K562 (cell line): ENCODE measurements around the gene IFITM2. TPM values are rescaled to one million over a fixed set of nuclear protein-coding genes. Genes with fewer than 3 reads are reported as not detected.

Source experiments
- DIDO1 ChIP-seq: fragments of 450-650 bp; IDR thresholded peaks from 2 replicates; pipeline ENCODE4 v1.6.1; 2016; ENCODE audit warnings: low read depth, missing biosample characterization, missing genetic modification characterization
- E2F1 ChIP-seq: sonication (generic); formaldehyde crosslinking; IDR thresholded peaks from 2 replicates; pipeline ENCODE4 v1.8.1; 2023; ENCODE audit warnings: mild to moderate bottlenecking, missing genetic modification reagents, moderate library complexity
- E2F4 ChIP-seq: sonication (generic); formaldehyde crosslinking; IDR thresholded peaks from 2 replicates; pipeline ENCODE4 v1.8.0; 2022; ENCODE audit warnings: mild to moderate bottlenecking, low read depth, missing genetic modification reagents
- HDGF ChIP-seq: fragments of 450-650 bp; IDR thresholded peaks from 2 replicates; pipeline ENCODE4 v1.6.1; 2016
- MECOM ChIP-seq: fragments of 250-450 bp; sonication (Bioruptor Pico); IDR thresholded peaks from 2 replicates; pipeline ENCODE4 v1.8.0; 2022; ENCODE audit warnings: inconsistent platforms
- NFIC ChIP-seq: fragments of 450-650 bp; IDR thresholded peaks from 2 replicates; pipeline ENCODE4 v1.6.1; 2017; ENCODE audit warnings: mild to moderate bottlenecking, inconsistent platforms
- NFRKB ChIP-seq: fragments of 450-650 bp; IDR thresholded peaks from 2 replicates; pipeline ENCODE4 v1.6.1; 2016; ENCODE audit warnings: low read depth
- PCBP1 ChIP-seq: fragments of 200-400 bp; formaldehyde crosslinking; IDR thresholded peaks from 2 replicates; pipeline ENCODE4 v1.6.1; 2018; ENCODE audit warnings: mild to moderate bottlenecking, low read depth, low read length; ENCODE audit not compliant: poor library complexity, severe bottlenecking
- RBM14 ChIP-seq: fragments of 200-400 bp; formaldehyde crosslinking; IDR thresholded peaks from 2 replicates; pipeline ENCODE4 v1.6.1; 2018; ENCODE audit warnings: low read depth, mild to moderate bottlenecking, low read length, moderate library complexity, borderline replicate concordance; ENCODE audit not compliant: insufficient read depth
- SETDB1 ChIP-seq: IDR thresholded peaks from one replicate; pipeline ENCODE4 v1.6.1; 2012; ENCODE audit warnings: low read length, control low read depth, inconsistent platforms
- SRF ChIP-seq, 2 experiments: fragments of 250-450, 450-650 bp in 1 of 2; sonication (Bioruptor Pico) in 1 of 2; sonication (generic) in 1 of 2; formaldehyde crosslinking; IDR thresholded peaks; 2 replicates each; pipeline versions ENCODE4 v1.5.0 to v1.5.1; 2020 to 2022; ENCODE audit warnings: mild to moderate bottlenecking in 1 of 2, missing genetic modification reagents in 1 of 2
- TRIM24 ChIP-seq, 2 experiments: fragments of 450-650 bp; IDR thresholded peaks; 2 replicates each; pipeline ENCODE4 v1.6.1; 2016
- TSHZ1 ChIP-seq: fragments of 250-450 bp; sonication (Bioruptor Pico); IDR thresholded peaks from 2 replicates; pipeline ENCODE4 v1.4.0; 2020; ENCODE audit warnings: mild to moderate bottlenecking, moderate library complexity
- ZBTB33 ChIP-seq: sonication (generic); formaldehyde crosslinking; IDR thresholded peaks from 2 replicates; pipeline ENCODE4 v1.8.1; 2023; ENCODE audit warnings: mild to moderate bottlenecking, missing genetic modification reagents
- ZFP91 ChIP-seq: sonication (generic); formaldehyde crosslinking; IDR thresholded peaks from 2 replicates; pipeline ENCODE4 v1.8.0; 2022; ENCODE audit warnings: mild to moderate bottlenecking, missing genetic modification reagents
- ZNF354B ChIP-seq: fragments of 250-450 bp; sonication (Bioruptor Pico); IDR thresholded peaks from 2 replicates; pipeline ENCODE4 v1.4.0; 2020
- ZNF764 ChIP-seq: fragments of 250-450 bp; sonication (Bioruptor Pico); IDR thresholded peaks from 2 replicates; pipeline ENCODE4 v1.4.0; 2020; ENCODE audit warnings: low read depth, mild to moderate bottlenecking, moderate library complexity
- ZNF778 ChIP-seq: fragments of 450-650 bp; formaldehyde crosslinking; IDR thresholded peaks from 2 replicates; pipeline ENCODE4 v1.4.0; 2020; ENCODE audit warnings: mild to moderate bottlenecking, moderate library complexity
- polyA plus RNA-seq, 8 experiments: library from polyadenylated mRNA; depleted of rRNA in 4 of 8; stranded (reverse) in 5 of 8; unstranded in 3 of 8; fragments of >200 nt; fragmentation: Nextera tagmentation in 2 of 8; fragmentation: Illumina TruSeq in 1 of 8; extraction: Ambion mirVana in 2 of 8; extraction: Trizol in 1 of 8; gene quantifications; 2 replicates each; pipeline versions ENCODE4 v1.2.1 to v1.2.3, GENCODE V29; 2011 to 2014; ENCODE audit warnings: inconsistent platforms in 1 of 8, missing spikeins in 1 of 8
- total RNA-seq, 7 experiments: library from RNA; depleted of rRNA in 6 of 7; stranded (reverse); fragments of >200 nt in 6 of 7; fragmentation: Illumina TruSeq in 2 of 7; extraction: Trizol in 2 of 7; gene quantifications; 2 replicates each; pipeline versions ENCODE4 v1.2.1 to v1.2.3, GENCODE V29; 2011 to 2021; ENCODE audit warnings: low replicate concordance in 1 of 7

Gene IFITM2
- total and polyA plus RNA-seq, 9 of the 15 experiments (the other 6 are each of a cell fraction or from before 2014, with no cell fraction given), result 52.8 to 4,872 (median 356) TPM

GRCh38 chr11:353179-353873 lies 45.7 kb downstream of the IFITM2 start (continued):
- TF ChIP-seq E2F1 (no peak), NFRKB (peak; percentile 20; the same call in 1 of the 2 replicates), RBM14 (no peak), ZNF778 (CRISPR knock-in tag) (no peak), ZNF764 (no peak), TRIM24 (IDR thresholded peaks at IDR 0.05) (no peak), HDGF (no peak), MECOM (CRISPR knock-in tag) (0 out of 2 replicates have a peak, but pooled peaks have one; percentile 24), SRF (CRISPR knock-in tag; IDR thresholded peaks at IDR 0.05) (no peak), NFIC (peak; percentile 27; the same call in 1 of the 2 replicates), ZNF354B (CRISPR knock-in tag) (no peak), SETDB1 (no peak), E2F4 (CRISPR knock-in tag) (no peak), TSHZ1 (CRISPR knock-in tag) (peak; percentile 5; the same call in 1 of the 2 replicates), ZBTB33 (CRISPR knock-in tag) (peak; percentile 32; the same call in 1 of the 2 replicates), ZFP91 (CRISPR knock-in tag) (no peak), DIDO1 (tag) (no peak), PCBP1 (no peak)
